ENCODE results near the gene RNLS.

Gene RNLS

DNA sequence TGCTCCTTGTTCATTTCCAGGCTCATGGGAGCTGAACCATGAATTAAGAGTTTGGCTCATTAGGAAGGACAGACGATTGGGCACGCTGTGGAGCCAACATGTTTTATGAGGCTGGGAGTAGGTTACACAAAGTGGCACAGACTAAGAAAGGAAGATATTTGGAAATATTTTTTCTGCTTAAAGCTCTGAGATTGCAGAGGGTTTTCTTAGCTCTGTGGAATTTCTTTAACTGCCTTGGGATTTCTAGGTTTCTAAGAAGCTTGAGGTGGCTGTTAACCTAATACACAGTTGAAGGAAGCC is 344.6 kb downstream of the RNLS start:
- H3K27ac ChIP-seq: no peak overlapping the region
- H3K27me3 ChIP-seq (ENCODE audit: insufficient read depth, low read depth, severe bottlenecking): no peaks in the 10 kb centered on the region
- H3K9me3 ChIP-seq (ENCODE audit: severe bottlenecking): no peaks in the 10 kb centered on the region
- TF ChIP-seq, protein P1, sequence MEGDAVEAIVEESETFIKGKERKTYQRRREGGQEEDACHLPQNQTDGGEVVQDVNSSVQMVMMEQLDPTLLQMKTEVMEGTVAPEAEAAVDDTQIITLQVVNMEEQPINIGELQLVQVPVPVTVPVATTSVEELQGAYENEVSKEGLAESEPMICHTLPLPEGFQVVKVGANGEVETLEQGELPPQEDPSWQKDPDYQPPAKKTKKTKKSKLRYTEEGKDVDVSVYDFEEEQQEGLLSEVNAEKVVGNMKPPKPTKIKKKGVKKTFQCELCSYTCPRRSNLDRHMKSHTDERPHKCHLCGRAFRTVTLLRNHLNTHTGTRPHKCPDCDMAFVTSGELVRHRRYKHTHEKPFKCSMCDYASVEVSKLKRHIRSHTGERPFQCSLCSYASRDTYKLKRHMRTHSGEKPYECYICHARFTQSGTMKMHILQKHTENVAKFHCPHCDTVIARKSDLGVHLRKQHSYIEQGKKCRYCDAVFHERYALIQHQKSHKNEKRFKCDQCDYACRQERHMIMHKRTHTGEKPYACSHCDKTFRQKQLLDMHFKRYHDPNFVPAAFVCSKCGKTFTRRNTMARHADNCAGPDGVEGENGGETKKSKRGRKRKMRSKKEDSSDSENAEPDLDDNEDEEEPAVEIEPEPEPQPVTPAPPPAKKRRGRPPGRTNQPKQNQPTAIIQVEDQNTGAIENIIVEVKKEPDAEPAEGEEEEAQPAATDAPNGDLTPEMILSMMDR (IDR thresholded peaks at IDR 0.05; ENCODE audit: low read depth, low read length): no peak
- no peak for DNase-seq
- no peak overlapping the region for H3K4me3 ChIP-seq (ENCODE audit: low read depth, low read length)
- H3K36me3 ChIP-seq: no peaks in the 10 kb centered on the region

DNA sequence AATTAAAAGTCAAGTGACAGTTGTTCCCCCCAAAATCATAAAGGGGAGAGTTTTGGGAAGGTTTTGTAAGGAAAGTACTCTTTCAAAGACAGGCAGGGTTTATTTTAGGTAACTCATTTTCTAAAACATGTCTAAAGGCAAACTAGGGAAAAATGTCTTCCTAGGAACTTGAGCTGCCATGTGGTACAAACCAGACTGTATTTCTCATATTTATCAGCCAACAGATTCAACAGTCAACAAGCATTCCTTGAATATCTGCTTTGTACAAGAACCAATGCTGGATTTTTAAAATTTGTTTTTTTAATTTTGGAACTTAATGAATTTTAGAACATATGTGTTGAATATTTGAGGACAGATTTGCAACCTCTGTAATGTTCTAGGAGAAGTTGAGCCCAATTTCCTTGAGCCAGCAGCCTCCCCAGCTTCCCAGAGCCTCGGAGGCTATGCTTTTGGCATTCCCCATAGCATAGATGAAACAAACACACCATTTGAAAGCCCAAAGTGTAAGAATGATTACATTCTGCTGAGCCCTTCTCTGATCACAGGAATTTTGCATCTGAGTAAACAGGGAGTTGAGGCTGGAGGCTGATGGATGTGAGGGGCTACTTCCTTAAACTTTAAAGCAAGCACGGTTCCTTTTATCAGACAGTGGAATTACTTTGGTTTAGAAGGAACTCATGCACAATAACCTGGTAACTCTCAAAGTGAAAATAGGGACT is 345.1 kb downstream of the RNLS start:
- TF ChIP-seq, protein P1 (IDR thresholded peaks at IDR 0.05; ENCODE audit: low read depth, low read length): no peak
- DNase-seq: no peak
- Histone ChIP-seq H3K27ac (no peak overlapping the region), H3K36me3 (no peaks in the 10 kb centered on the region), H3K27me3 (ENCODE audit: insufficient read depth, low read depth, severe bottlenecking) (no peaks in the 10 kb centered on the region), H3K4me3 (ENCODE audit: low read depth, low read length) (no peak overlapping the region), H3K9me3 (ENCODE audit: severe bottlenecking) (no peaks in the 10 kb centered on the region)

DNA sequence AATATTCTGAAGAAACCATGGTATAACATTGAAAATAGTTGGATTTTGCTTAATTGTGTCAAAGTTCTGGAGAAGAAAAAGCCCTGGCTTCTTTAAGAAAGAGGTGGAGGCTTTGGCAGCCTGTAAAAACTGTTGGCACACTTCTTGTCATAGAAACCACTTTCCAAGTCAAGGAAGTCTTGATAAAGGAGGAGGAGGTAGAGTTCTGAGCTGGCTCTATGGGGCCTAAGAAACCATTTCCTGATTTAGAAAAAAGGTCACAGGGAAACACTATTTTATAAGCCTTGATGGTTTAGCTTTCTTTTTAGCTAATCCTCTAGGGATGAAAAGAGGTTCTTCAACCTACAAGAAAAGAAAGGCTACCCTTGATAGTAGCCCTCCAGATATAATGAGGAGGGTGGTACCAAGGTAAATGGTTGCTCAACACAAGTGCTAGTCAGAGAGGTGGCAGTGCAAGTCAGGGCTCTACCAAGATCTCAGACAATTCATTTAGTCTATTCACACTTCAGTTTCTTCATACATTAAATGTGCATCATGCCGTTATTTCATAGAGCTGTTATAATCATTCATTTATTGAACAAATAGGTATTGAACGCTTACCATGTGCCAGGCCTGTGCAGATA is 346.9 kb downstream of the RNLS start:
- Histone ChIP-seq H3K36me3 (no peaks in the 10 kb centered on the region), H3K27me3 (ENCODE audit: insufficient read depth, low read depth, severe bottlenecking) (no peaks in the 10 kb centered on the region), H3K27ac (no peak overlapping the region), H3K4me3 (ENCODE audit: low read depth, low read length) (no peak overlapping the region), H3K9me3 (ENCODE audit: severe bottlenecking) (no peaks in the 10 kb centered on the region)
- no peak for DNase-seq
- TF ChIP-seq, protein P1 (IDR thresholded peaks at IDR 0.05; ENCODE audit: low read depth, low read length): no peak

DNA sequence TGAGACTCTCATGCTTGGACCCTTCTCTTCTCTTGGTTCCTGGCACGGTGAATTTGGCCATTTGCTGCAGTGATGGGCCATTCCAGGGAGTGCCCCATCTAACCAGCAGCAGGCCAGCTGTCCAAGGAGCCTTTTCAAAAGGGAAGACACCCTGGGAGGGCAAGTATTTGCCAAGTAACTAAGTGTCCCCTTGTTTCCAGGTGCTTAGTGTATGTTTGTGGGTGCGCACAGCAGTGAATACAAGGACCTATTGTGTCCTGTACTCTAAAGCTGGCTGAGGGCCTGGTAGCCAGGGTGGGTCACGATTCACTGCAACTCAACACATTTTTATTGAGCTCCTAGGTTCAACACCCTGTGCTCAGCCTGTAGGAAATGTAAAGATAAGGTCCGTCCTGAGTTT is 348.8 kb downstream of the RNLS start:
- Histone ChIP-seq H3K4me3 (ENCODE audit: low read depth, low read length) (no peak overlapping the region), H3K36me3 (no peaks in the 10 kb centered on the region), H3K27me3 (ENCODE audit: insufficient read depth, low read depth, severe bottlenecking) (no peaks in the 10 kb centered on the region), H3K9me3 (ENCODE audit: severe bottlenecking) (no peaks in the 10 kb centered on the region), H3K27ac (no peak overlapping the region)
- TF ChIP-seq, protein P1 (IDR thresholded peaks at IDR 0.05; ENCODE audit: low read depth, low read length): no peak
- no peak for DNase-seq

DNA sequence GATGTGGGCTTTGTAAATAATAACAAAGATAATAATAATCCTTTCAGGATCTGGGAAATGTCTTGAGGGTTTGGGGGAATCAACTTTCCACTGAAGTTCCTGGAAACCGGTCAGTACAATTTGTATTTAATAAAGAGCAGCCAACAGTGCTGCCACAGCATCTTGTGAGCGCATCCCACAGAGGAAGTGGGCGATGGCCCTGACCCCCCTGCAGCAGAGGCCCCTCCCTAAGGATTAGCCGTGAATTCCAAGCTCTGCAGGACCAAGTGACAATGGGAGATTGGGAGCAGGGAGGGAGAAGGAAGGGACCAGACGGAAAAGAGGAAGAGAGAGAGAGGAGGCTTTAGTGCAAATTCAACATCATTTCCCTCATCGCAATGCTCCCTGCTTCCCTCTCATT is 349.2 kb downstream of the RNLS start:
- H3K27ac ChIP-seq: no peak overlapping the region
- no peaks in the 10 kb centered on the region for H3K36me3 ChIP-seq
- no peak overlapping the region for H3K4me3 ChIP-seq (ENCODE audit: low read depth, low read length)
- DNase-seq: no peak
- H3K9me3 ChIP-seq (ENCODE audit: severe bottlenecking): no peaks in the 10 kb centered on the region
- TF ChIP-seq, protein P1 (IDR thresholded peaks at IDR 0.05; ENCODE audit: low read depth, low read length): no peak
- H3K27me3 ChIP-seq (ENCODE audit: insufficient read depth, low read depth, severe bottlenecking): no peaks in the 10 kb centered on the region

Measured in WERI-Rb-1 (cell line).